ENCODE data around the gene TMF1. TPM values are rescaled to one million over a fixed set of nuclear protein-coding genes. Genes with fewer than 3 reads are reported as not detected.

The TMF1 gene, protein sequence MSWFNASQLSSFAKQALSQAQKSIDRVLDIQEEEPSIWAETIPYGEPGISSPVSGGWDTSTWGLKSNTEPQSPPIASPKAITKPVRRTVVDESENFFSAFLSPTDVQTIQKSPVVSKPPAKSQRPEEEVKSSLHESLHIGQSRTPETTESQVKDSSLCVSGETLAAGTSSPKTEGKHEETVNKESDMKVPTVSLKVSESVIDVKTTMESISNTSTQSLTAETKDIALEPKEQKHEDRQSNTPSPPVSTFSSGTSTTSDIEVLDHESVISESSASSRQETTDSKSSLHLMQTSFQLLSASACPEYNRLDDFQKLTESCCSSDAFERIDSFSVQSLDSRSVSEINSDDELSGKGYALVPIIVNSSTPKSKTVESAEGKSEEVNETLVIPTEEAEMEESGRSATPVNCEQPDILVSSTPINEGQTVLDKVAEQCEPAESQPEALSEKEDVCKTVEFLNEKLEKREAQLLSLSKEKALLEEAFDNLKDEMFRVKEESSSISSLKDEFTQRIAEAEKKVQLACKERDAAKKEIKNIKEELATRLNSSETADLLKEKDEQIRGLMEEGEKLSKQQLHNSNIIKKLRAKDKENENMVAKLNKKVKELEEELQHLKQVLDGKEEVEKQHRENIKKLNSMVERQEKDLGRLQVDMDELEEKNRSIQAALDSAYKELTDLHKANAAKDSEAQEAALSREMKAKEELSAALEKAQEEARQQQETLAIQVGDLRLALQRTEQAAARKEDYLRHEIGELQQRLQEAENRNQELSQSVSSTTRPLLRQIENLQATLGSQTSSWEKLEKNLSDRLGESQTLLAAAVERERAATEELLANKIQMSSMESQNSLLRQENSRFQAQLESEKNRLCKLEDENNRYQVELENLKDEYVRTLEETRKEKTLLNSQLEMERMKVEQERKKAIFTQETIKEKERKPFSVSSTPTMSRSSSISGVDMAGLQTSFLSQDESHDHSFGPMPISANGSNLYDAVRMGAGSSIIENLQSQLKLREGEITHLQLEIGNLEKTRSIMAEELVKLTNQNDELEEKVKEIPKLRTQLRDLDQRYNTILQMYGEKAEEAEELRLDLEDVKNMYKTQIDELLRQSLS
- total RNA-seq = 10 to 100 TPM; 32.2 to 41.9 TPM

DNA sequence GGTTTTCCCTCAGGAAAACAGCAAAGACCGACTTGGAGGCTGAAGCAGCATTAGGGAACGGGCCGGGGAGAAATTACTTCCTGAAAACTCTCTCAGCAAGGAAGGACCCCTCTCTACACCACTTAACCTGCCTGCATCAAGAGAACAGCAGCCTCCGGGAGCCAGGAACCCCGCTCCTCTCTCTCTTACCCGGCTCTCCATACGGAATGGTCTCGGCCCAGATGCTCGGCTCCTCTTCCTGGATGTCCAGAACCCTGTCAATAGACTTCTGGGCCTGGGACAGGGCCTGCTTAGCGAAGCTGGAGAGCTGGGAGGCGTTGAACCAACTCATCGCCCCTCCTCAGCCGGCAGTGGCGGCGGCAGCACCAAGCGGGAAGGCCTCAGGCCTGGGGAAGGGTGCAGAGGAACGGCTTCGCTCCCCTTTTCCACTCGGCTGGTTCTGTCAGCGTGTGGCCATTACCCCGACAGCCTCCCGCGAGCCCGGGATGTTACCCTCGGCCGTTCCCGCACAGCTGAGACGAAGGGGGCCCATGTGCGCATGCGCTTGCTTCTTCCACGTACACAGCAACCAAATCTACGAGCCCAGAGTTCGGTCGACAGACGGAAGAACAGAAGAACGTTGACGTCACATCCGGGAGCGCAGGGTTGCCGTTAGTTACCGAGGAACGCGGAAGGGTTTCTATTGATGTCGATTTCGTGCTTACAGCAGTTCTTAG, at the start of gene TMF1:
Gene TMF1, minus strand, starts transcription at position 578 of the 716 bp plus-strand sequence. Its CDS starts 247 bp downstream, at position 331.
- Mint-ChIP-seq H3K27me3 (ENCODE audit: low read depth) (no peaks in the 10 kb centered on the region), H3K4me1 (ENCODE audit: low read depth) (peaks cover 41% of the 10 kb centered on the region), H3K9me3 (no peaks in the 10 kb centered on the region), H3K27ac (peak within 1 kb of the TSS; percentile 96), H3K36me3 (ENCODE audit: insufficient read depth in 2 of 2) (peaks cover 15 to 26% of the 10 kb centered on the region in 2 donors), H3K4me3 (peak within 1 kb of the TSS; percentile 94 to 99)
- DNase-seq = peak; percentile 97
- peak; percentile 96 to 97 for ATAC-seq (replicated peaks in 1 of 2)

DNA sequence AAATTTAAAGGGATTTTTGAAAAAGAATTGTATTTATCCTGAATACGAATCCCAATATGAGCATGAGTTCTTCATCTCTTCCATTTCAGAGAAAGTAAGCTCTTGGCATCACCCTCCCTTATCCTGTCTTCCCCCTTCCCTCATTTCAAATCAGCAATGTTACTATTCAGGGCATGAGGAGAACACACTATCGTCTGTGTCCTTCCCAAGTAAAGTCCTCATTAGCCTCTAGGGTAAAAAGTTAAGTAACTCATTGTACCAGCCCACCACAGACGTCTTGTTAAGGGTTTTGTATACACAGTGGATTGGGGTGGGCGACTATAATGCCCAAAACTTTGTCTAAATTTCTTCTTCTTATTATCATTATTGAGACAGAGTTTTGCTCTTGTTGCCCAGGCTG, 47.4 kb upstream of the TMF1 start:
- H3K4me3 Mint-ChIP-seq = no peak overlapping the region
- H3K36me3 Mint-ChIP-seq (ENCODE audit: insufficient read depth in 2 of 2) = peaks cover 18 to 42% of the 10 kb centered on the region in 2 donors
- H3K9me3 Mint-ChIP-seq = peaks cover 0 to 1% of the 10 kb centered on the region in 2 donors
- H3K27me3 Mint-ChIP-seq (ENCODE audit: low read depth) = no peaks in the 10 kb centered on the region
- ATAC-seq (replicated peaks in 1 of 2) (no peak), DNase-seq (no peak)
- H3K27ac Mint-ChIP-seq = peak overlapping the region; percentile 47
- H3K4me1 Mint-ChIP-seq (ENCODE audit: low read depth) = peaks cover 76% of the 10 kb centered on the region

DNA sequence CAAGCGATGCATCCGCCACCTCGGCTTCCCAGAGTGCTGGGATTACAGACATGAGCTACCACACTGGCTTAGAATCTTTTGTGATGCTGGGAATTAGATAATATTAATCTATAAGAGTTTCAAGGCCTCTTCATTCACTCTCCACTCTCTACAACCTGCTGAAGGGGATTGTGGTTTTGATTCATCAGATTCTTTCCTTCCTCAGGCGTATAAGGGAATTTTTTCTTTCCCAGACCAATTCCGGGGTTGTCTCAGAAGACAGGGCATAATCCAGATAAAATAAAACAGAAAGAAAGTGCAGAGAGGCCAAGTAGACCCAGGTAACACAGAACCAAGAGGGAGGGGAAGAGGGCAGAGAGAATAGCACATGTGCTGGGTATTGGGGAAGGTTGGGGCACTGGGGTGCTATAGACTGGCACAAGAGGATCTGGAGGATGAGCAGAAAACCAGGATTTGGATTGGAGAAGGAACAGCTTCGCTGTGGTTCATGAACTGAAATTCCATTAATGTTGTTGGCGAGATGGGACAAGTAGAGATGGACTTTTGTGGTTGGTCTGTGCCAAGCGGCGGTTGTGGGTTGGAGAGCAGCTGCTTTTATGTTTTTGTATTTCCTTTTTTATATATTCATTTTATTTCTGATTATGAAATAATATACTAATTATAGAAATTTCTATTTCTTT, 45.4 kb upstream of the TMF1 start:
- Mint-ChIP-seq H3K27me3 (ENCODE audit: low read depth) (no peaks in the 10 kb centered on the region), H3K27ac (peak overlapping the region; percentile 94)
- ATAC-seq (replicated peaks in 1 of 2) = no peak

DNA sequence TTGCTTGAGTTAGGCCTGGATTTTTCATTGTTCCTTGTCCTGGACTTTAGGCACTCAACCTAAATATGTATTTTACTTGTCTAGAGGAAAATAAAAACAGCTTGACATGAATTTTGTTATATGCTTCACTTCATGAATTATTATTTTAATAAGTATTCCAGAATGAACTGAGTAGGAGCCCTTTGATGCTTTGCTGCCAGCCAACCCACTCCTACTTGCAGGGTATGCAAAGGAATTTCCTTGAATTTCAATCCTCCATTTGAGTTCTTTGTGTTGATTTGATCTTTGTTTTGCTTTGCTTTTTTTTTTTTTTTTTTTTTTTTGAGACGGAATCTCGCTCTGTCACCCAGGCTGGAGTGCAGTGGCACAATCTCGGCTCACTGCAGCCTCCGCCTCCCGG, 44.2 kb upstream of the TMF1 start:
- Mint-ChIP-seq H3K36me3 (ENCODE audit: insufficient read depth in 2 of 2) (peaks cover 11 to 39% of the 10 kb centered on the region in 2 donors), H3K27ac (peak overlapping the region; percentile 98), H3K27me3 (ENCODE audit: low read depth) (no peaks in the 10 kb centered on the region), H3K4me1 (ENCODE audit: low read depth) (peaks cover 86% of the 10 kb centered on the region), H3K4me3 (peak overlapping the region; percentile 79 to 86), H3K9me3 (peaks cover 0 to 1% of the 10 kb centered on the region in 2 donors)
- no peak for ATAC-seq (replicated peaks in 1 of 2)
- no peak for DNase-seq

More for the DNA sequence above, 45.4 kb upstream of the TMF1 start:
- H3K4me1 Mint-ChIP-seq (ENCODE audit: low read depth) = peaks cover 84% of the 10 kb centered on the region
- peaks cover 14 to 40% of the 10 kb centered on the region in 2 donors for H3K36me3 Mint-ChIP-seq (ENCODE audit: insufficient read depth in 2 of 2)
- H3K4me3 Mint-ChIP-seq = peak overlapping the region; percentile 34 to 45
- H3K9me3 Mint-ChIP-seq = peaks cover 0 to 1% of the 10 kb centered on the region in 2 donors
- DNase-seq = no peak

DNA sequence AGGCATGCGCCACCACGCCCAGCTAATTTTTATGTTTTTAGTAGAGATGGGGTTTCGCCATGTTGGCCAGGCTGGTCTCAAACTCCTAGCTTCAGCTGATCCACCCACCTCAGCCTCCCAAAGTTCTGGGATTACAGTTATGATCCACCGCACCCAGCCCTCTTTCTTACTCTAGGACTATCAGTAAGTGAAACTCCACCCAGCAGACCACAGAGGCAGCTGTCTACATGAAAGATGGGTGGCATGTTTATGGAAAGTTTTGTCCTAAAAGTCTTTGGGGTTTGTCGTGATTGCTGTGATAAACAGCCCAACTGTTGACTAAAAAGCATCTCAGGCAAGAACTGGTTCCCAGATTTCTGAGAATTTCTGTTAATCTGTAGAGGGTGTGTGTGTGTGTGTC, 43.5 kb upstream of the TMF1 start:
- H3K27ac Mint-ChIP-seq = peak overlapping the region; percentile 98
- peak overlapping the region; percentile 79 to 86 for H3K4me3 Mint-ChIP-seq
- H3K36me3 Mint-ChIP-seq (ENCODE audit: insufficient read depth in 2 of 2) = peaks cover 11 to 42% of the 10 kb centered on the region in 2 donors
- H3K4me1 Mint-ChIP-seq (ENCODE audit: low read depth) = peaks cover 91% of the 10 kb centered on the region
- ATAC-seq (replicated peaks in 1 of 2) = peak; percentile 31 to 37
- no peaks in the 10 kb centered on the region for H3K27me3 Mint-ChIP-seq (ENCODE audit: low read depth)
- peak in 1 of 2 donors; percentile 23 for DNase-seq
- peaks cover 0 to 1% of the 10 kb centered on the region in 2 donors for H3K9me3 Mint-ChIP-seq

DNA sequence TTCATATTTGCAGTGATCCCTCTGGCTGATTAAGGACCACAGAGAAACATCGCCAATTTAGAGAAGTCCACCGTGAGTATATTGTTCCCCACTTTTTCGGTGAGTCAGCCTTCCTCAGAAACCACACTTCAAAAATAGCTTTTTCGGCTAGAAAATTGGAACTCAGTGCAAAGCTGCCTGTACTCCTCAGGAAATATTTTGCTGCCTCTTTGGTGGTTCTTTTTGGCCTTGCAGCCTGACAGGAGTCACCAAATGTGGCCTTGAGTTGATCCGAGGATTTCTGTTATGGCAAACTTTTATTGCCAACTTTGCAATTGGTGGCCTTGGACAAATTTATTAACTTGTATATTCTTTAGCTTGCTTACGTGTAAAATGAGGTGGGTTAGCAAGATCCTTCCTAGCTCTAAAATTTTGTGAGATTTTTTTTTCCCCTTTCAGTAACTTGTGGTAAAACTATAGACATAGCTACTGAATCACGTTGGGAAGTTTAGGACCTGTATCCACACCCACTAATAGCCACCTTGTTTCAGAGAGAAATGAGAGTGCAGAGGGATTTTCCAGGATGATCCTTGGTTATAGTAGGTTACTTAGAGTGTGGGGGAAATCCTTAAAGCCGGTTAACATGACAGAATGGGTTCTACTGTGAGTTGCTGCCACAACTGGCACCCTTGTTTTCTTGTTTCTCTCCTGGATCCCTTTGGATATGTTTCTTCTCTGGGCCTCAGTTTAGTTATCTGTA, 42.5 kb upstream of the TMF1 start:
- H3K27me3 Mint-ChIP-seq (ENCODE audit: low read depth) = no peaks in the 10 kb centered on the region
- H3K9me3 Mint-ChIP-seq = peaks cover 0 to 1% of the 10 kb centered on the region in 2 donors
- peak overlapping the region; percentile 71 to 92 for H3K4me3 Mint-ChIP-seq
- peak overlapping the region; percentile 100 for H3K27ac Mint-ChIP-seq
- DNase-seq (no peak), ATAC-seq (replicated peaks in 1 of 2) (peak; percentile 25 to 57)
- H3K4me1 Mint-ChIP-seq (ENCODE audit: low read depth) = peaks cover 92% of the 10 kb centered on the region
- H3K36me3 Mint-ChIP-seq (ENCODE audit: insufficient read depth in 2 of 2) = peaks cover 11 to 35% of the 10 kb centered on the region in 2 donors

DNA sequence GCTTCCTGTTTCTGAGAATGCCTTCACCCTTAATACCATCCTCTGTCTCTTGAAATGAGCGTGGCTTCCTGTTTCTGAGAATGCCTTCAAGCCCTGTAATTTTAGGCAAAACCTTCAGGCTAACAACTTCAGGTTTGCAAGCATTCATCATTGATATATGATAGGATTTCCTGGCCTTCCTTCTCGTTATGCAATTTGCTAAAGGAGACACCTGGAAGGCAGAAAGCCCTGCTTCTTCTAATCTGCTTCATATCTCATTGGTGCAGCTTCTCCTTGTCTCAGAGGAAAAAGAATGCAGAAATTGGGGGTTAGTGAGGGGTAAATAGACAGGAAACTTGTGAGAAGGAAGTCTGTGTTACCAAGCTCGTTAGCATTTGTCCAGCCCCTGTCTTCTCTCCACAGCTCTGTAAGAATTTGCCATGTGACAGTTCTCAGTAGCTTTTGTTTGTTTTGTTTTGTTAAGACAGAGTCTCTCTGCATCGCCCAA, 39.9 kb upstream of the TMF1 start:
- DNase-seq (peak; percentile 35 to 42), ATAC-seq (replicated peaks in 1 of 2) (peak; percentile 71 to 73)
- Mint-ChIP-seq H3K27me3 (ENCODE audit: low read depth) (no peaks in the 10 kb centered on the region), H3K27ac (peak overlapping the region; percentile 100), H3K9me3 (no peaks in the 10 kb centered on the region), H3K4me3 (peak overlapping the region; percentile 71 to 92), H3K36me3 (ENCODE audit: insufficient read depth in 2 of 2) (peaks cover 8 to 28% of the 10 kb centered on the region in 2 donors), H3K4me1 (ENCODE audit: low read depth) (peaks cover 91% of the 10 kb centered on the region)

DNA sequence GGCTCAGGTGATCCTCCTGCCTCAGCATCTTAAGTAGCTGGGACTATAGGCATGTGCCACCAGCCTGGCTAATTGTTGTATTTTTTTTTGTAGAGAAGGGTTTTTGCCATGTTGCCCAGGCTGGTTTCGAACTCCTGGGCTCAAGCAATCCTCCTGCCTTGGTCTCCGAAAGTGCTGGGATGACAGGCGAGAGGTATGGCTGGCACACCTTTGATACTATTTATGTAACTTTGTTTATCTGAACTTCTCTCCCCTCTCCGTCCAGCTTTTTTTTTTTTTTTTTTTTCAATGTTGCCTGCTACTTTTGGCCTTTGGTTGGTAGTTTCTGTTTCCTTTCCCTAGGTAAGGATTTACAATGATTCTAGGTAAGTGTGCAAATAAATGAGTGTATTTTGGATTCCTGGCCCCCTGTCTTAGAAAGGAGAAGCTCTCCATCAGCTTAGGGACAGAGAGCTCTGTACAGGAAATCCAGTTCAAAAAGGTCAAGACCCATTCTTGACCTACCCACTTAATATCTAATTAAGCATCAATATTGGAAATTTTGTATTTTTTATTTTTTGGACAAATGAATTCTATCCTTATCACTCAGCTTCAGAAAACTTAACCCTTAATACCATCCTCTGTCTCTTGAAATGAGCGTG, 39.4 kb upstream of the TMF1 start:
- ATAC-seq (replicated peaks in 1 of 2) (peak; percentile 3 to 7), DNase-seq (no peak)
- H3K36me3 Mint-ChIP-seq (ENCODE audit: insufficient read depth in 2 of 2) = peaks cover 8 to 28% of the 10 kb centered on the region in 2 donors
- H3K27ac Mint-ChIP-seq = peak overlapping the region; percentile 100
- H3K4me1 Mint-ChIP-seq (ENCODE audit: low read depth) = peaks cover 86% of the 10 kb centered on the region
- no peaks in the 10 kb centered on the region for H3K9me3 Mint-ChIP-seq
- H3K27me3 Mint-ChIP-seq (ENCODE audit: low read depth) = no peaks in the 10 kb centered on the region
- H3K4me3 Mint-ChIP-seq = peak overlapping the region; percentile 71 to 92

DNA sequence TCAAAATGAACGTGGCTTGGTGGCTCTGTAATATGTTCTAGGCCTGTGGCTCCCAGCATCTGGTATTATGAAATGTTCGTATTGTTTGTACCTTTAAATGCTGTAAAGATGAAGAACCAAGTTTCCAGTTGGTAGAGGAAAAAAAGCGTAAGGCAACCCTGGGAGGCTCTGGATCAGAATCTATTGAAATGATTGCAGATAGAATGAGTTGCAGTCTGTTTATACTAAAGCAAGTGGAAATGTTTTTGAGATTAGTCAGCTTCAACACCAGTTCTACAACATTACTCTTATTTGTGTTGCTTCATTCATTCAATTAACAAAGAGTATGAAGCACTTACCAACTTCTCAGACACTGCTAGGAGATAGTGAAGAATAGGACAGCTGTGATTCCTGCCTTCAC, 37.9 kb upstream of the TMF1 start:
- DNase-seq (no peak), ATAC-seq (replicated peaks in 1 of 2) (peak in 1 of 2 donors; percentile 3)
- H3K27me3 Mint-ChIP-seq (ENCODE audit: low read depth) = no peaks in the 10 kb centered on the region
- H3K27ac Mint-ChIP-seq = peak overlapping the region; percentile 92
- H3K36me3 Mint-ChIP-seq (ENCODE audit: insufficient read depth in 2 of 2) = peaks cover 13 to 29% of the 10 kb centered on the region in 2 donors
- peak overlapping the region; percentile 85 to 97 for H3K4me3 Mint-ChIP-seq
- H3K9me3 Mint-ChIP-seq = no peaks in the 10 kb centered on the region
- H3K4me1 Mint-ChIP-seq (ENCODE audit: low read depth) = peaks cover 71% of the 10 kb centered on the region

DNA sequence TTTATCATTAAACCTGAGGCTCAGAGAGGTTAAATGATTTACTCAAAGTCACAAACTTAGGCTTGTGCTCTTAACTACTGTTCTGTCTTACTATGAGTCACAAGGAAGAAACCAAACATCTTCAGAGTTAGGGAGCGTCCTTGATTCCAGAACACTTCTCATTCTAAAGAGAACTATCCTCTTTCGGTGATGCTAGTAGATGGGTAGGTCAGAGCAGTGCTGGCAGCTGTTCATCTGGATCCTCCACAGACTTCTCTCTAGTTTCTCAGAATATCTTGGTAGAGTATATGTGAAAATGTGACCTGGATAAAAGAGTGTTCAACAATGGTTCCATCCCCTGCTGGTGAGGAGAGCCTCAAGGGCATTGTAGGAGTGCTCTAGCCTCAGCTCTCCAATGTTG, 35.9 kb upstream of the TMF1 start:
- Mint-ChIP-seq H3K36me3 (ENCODE audit: insufficient read depth in 2 of 2) (peaks cover 13 to 21% of the 10 kb centered on the region in 2 donors), H3K9me3 (no peaks in the 10 kb centered on the region)

More for the DNA sequence above, 35.9 kb upstream of the TMF1 start:
- no peak for DNase-seq
- peak in 1 of 2 donors; percentile 21 for ATAC-seq (replicated peaks in 1 of 2)
- peak overlapping the region; percentile 95 for H3K27ac Mint-ChIP-seq
- no peaks in the 10 kb centered on the region for H3K27me3 Mint-ChIP-seq (ENCODE audit: low read depth)
- H3K4me1 Mint-ChIP-seq (ENCODE audit: low read depth) = peaks cover 68% of the 10 kb centered on the region
- peak overlapping the region; percentile 85 to 97 for H3K4me3 Mint-ChIP-seq

Data from activated T-cell treated with anti-CD3 and anti-CD28 coated beads, Interleukin-2, amount 50 U/mL, for 72 hours (primary cell).